ENCODE measurements around the gene TMEM184B.

TMEM184B gene

DNA sequence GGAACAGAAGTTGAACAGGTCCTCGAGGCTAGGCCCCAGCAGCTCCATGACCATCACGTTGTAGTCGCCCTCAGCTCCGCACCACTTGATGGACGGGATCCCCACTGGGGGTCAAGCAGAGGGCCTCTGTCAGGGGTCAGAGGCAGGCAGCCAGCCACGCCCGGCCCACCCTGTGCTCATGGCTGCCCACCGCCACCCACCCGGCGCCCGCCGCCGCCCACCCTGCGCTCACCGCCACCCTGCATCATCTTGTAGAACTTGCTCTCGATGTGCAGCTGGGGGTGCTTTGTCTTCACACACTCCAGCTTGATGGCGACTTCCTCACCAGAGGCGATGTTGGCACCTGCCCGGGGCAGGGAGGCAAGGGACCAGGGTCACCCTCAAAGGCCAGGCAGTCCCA, 30.1 kb upstream of the TMEM184B start:
- TF ChIP-seq, protein P1, sequence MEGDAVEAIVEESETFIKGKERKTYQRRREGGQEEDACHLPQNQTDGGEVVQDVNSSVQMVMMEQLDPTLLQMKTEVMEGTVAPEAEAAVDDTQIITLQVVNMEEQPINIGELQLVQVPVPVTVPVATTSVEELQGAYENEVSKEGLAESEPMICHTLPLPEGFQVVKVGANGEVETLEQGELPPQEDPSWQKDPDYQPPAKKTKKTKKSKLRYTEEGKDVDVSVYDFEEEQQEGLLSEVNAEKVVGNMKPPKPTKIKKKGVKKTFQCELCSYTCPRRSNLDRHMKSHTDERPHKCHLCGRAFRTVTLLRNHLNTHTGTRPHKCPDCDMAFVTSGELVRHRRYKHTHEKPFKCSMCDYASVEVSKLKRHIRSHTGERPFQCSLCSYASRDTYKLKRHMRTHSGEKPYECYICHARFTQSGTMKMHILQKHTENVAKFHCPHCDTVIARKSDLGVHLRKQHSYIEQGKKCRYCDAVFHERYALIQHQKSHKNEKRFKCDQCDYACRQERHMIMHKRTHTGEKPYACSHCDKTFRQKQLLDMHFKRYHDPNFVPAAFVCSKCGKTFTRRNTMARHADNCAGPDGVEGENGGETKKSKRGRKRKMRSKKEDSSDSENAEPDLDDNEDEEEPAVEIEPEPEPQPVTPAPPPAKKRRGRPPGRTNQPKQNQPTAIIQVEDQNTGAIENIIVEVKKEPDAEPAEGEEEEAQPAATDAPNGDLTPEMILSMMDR (conservative IDR thresholded peaks at IDR 0.05; ENCODE audit: low read length), result no peak
- no peak for TF ChIP-seq EZH2phosphoT487 (IDR thresholded peaks at IDR 0.05; ENCODE audit: borderline replicate concordance)
- no peak overlapping the region for H3K4me3 ChIP-seq (ENCODE audit: low read length, poor library complexity, severe bottlenecking)
- H3K9me3 ChIP-seq (ENCODE audit: insufficient read depth, low read depth, low read length), result no peaks in the 10 kb centered on the region
- peaks cover 8% of the 10 kb centered on the region for H3K4me1 ChIP-seq (ENCODE audit: insufficient read depth, low read length, poor library complexity, severe bottlenecking)
- H3K79me2 ChIP-seq (ENCODE audit: insufficient read depth, low read length), result peaks cover 49% of the 10 kb centered on the region
- H3K27me3 ChIP-seq (ENCODE audit: insufficient read depth, low read length, poor library complexity, severe bottlenecking), result no peaks in the 10 kb centered on the region
- peaks cover 81% of the 10 kb centered on the region; the same call in 1 of the 2 replicates for H3K36me3 ChIP-seq (ENCODE audit: insufficient read depth, low read length)
- H3K4me2 ChIP-seq (ENCODE audit: low read depth, low read length, poor library complexity, severe bottlenecking), result no peak overlapping the region
- H3K9ac ChIP-seq (ENCODE audit: low read depth, low read length, poor library complexity, severe bottlenecking), result no peak overlapping the region
- H3F3A ChIP-seq (ENCODE audit: low read depth), result peaks cover 4% of the 10 kb centered on the region; the same call in 1 of the 2 replicates
- H3K9me2 ChIP-seq (replicated peaks; ENCODE audit: low read depth, low read length), result no peaks in the 10 kb centered on the region
- peaks cover 49% of the 10 kb centered on the region for H4K20me1 ChIP-seq (ENCODE audit: insufficient read depth, low read length, poor library complexity, severe bottlenecking)
- H2AFZ ChIP-seq (ENCODE audit: low read length), result no peak overlapping the region

DNA sequence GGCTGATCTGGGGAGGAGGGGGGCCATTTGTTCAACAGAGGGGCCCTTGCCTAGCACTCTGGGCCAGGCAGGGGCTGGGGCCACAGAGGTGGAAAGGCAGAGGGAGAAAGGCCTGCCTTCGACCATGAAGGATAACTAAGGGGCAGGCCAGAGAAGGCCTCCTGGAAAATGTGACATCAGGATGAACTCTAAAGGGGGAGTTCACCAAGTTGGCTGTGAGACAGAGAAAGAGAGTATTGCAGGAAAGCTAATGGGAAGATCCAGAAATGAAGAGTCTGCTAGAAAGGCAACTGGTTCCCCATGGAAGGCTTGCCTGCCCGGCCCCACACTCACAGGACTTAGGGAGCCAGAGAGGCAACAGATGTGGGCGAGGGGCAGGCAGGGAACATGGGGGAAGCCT, 28.1 kb upstream of the TMEM184B start:
- H4K20me1 ChIP-seq (ENCODE audit: insufficient read depth, low read length, poor library complexity, severe bottlenecking), result peaks cover 31% of the 10 kb centered on the region

DNA sequence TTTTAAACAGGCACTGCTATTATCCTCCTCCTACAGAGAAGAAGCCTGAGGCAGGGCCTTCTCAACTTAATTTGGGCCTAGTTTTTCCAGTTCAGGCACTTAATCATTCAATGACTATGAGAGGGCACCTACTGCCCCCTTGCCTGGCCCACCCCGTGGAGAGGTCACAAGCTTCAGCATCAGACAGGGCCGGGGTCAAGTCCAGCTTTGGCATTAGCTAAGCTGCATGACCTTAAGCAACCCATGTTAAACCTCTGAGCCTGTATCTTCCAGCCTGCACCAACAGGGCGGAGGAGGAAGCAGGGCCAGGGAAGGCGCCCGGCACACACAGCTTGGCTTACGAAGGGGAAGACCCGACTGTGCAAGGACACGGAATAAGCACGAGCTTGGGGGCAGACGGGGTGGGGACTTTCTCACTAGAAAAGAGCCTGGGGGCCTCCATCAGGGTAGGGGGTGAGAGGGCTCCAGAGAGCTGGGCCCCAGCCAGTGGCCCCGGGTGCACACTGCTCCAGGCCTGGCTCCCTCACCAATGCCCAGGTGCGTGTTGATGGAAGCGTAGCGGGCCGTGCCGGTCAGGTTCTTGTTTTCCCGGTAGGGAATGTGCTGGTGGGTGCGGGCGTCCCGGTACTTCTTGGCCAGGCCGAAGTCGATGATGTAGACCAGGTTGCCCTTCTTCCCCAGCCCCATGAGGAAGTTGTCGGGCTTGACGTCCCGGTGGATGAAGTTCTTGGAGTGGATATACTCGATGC, 27.6 kb upstream of the TMEM184B start:
- Histone ChIP-seq H3F3A (ENCODE audit: low read depth) (no peaks in the 10 kb centered on the region), H4K20me1 (ENCODE audit: insufficient read depth, low read length, poor library complexity, severe bottlenecking) (peaks cover 25% of the 10 kb centered on the region), H3K27me3 (ENCODE audit: insufficient read depth, low read length, poor library complexity, severe bottlenecking) (no peaks in the 10 kb centered on the region), H3K4me1 (ENCODE audit: insufficient read depth, low read length, poor library complexity, severe bottlenecking) (no peaks in the 10 kb centered on the region), H2AFZ (ENCODE audit: low read length) (no peak overlapping the region), H3K9me2 (replicated peaks; ENCODE audit: low read depth, low read length) (no peaks in the 10 kb centered on the region), H3K4me3 (ENCODE audit: low read length, poor library complexity, severe bottlenecking) (no peak overlapping the region), H3K9ac (ENCODE audit: low read depth, low read length, poor library complexity, severe bottlenecking) (no peak overlapping the region), H3K36me3 (ENCODE audit: insufficient read depth, low read length) (peaks cover 95% of the 10 kb centered on the region; the same call in 1 of the 2 replicates), H3K4me2 (ENCODE audit: low read depth, low read length, poor library complexity, severe bottlenecking) (no peak overlapping the region), H3K79me2 (ENCODE audit: insufficient read depth, low read length) (peaks cover 25% of the 10 kb centered on the region), H3K9me3 (ENCODE audit: insufficient read depth, low read depth, low read length) (no peaks in the 10 kb centered on the region)
- TF ChIP-seq, protein P1 (conservative IDR thresholded peaks at IDR 0.05; ENCODE audit: low read length), result no peak
- no peak for TF ChIP-seq EZH2phosphoT487 (IDR thresholded peaks at IDR 0.05; ENCODE audit: borderline replicate concordance)

More for the DNA sequence above, 28.1 kb upstream of the TMEM184B start:
- Histone ChIP-seq H3K79me2 (ENCODE audit: insufficient read depth, low read length) (peaks cover 31% of the 10 kb centered on the region), H3K9me2 (replicated peaks; ENCODE audit: low read depth, low read length) (no peaks in the 10 kb centered on the region), H2AFZ (ENCODE audit: low read length) (no peak overlapping the region), H3K4me3 (ENCODE audit: low read length, poor library complexity, severe bottlenecking) (no peak overlapping the region), H3F3A (ENCODE audit: low read depth) (peaks cover under 1% of the 10 kb centered on the region; the same call in 1 of the 2 replicates), H3K27me3 (ENCODE audit: insufficient read depth, low read length, poor library complexity, severe bottlenecking) (no peaks in the 10 kb centered on the region), H3K4me2 (ENCODE audit: low read depth, low read length, poor library complexity, severe bottlenecking) (no peak overlapping the region), H3K36me3 (ENCODE audit: insufficient read depth, low read length) (peaks cover 95% of the 10 kb centered on the region; the same call in 1 of the 2 replicates), H3K4me1 (ENCODE audit: insufficient read depth, low read length, poor library complexity, severe bottlenecking) (peaks cover 4% of the 10 kb centered on the region), H3K9me3 (ENCODE audit: insufficient read depth, low read depth, low read length) (no peaks in the 10 kb centered on the region), H3K9ac (ENCODE audit: low read depth, low read length, poor library complexity, severe bottlenecking) (no peak overlapping the region)
- TF ChIP-seq, protein P1 (conservative IDR thresholded peaks at IDR 0.05; ENCODE audit: low read length), result no peak
- TF ChIP-seq EZH2phosphoT487 (IDR thresholded peaks at IDR 0.05; ENCODE audit: borderline replicate concordance), result no peak

All from Loucy (cell line).